Retinal pigment epithelial cell (primary cell): ENCODE results near the gene SLC22A17.

ENCODE experiments used
- DNase-seq: peaks from one replicate; pipeline ENCODE4 v3.0.0-alpha.2; 2010; ENCODE audit warnings: low read depth
- H3K4me3 ChIP-seq: 2 replicates; pipeline ENCODE4 v1.5.1; 2011; ENCODE audit warnings: mild to moderate bottlenecking, low read length, control low read depth, moderate library complexity
- TF ChIP-seq, protein P1 (sequence below): conservative IDR thresholded peaks from 2 replicates; pipeline ENCODE4 v1.5.1; 2011; ENCODE audit warnings: low read depth, low read length, control low read depth, inconsistent platforms

SLC22A17 gene

DNA sequence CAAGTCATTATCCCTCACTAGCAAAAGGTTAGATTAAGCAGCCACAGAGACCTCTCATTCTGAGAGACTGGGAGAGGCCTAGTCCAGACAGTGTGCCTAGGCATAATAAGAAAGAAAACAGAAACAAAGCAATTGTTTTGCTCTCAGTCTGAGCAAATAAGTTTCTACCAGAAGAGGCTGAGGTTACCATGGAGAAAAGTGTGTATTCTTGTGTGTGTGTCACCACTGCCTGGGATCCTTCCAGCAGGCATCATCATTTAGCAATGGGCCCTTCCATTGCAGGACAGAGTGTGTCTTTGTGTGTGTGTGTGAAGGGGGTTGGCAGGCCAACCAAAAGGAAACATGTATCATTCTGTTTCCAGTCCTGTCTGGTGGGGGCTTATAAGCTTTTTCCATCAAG, 8.6 kb upstream of the SLC22A17 start:
- no peak for DNase-seq
- no peak overlapping the region for H3K4me3 ChIP-seq
- TF ChIP-seq, protein P1, sequence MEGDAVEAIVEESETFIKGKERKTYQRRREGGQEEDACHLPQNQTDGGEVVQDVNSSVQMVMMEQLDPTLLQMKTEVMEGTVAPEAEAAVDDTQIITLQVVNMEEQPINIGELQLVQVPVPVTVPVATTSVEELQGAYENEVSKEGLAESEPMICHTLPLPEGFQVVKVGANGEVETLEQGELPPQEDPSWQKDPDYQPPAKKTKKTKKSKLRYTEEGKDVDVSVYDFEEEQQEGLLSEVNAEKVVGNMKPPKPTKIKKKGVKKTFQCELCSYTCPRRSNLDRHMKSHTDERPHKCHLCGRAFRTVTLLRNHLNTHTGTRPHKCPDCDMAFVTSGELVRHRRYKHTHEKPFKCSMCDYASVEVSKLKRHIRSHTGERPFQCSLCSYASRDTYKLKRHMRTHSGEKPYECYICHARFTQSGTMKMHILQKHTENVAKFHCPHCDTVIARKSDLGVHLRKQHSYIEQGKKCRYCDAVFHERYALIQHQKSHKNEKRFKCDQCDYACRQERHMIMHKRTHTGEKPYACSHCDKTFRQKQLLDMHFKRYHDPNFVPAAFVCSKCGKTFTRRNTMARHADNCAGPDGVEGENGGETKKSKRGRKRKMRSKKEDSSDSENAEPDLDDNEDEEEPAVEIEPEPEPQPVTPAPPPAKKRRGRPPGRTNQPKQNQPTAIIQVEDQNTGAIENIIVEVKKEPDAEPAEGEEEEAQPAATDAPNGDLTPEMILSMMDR = no peak

DNA sequence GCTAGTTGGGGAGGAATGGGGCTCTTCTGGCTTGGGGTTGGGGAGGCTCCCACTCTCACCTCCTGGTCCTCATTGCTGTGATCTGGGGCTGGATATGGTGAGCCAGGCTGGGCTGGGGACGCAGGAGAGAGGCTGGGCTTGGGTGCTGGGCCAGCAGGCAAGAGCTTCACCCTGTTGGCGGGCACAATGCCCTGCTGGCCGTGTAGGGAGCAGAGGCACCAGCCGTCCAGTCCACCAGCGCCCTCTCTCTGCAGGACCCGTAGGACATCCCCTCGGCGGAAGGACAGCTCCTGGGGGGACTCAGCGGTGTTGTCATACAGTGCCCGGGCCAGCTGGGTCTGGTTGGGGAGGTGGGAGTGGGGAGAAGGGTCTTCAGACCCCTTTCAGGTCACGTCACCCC, 7.8 kb upstream of the SLC22A17 start:
- H3K4me3 ChIP-seq = no peak overlapping the region
- TF ChIP-seq, protein P1 = no peak
- no peak for DNase-seq

DNA sequence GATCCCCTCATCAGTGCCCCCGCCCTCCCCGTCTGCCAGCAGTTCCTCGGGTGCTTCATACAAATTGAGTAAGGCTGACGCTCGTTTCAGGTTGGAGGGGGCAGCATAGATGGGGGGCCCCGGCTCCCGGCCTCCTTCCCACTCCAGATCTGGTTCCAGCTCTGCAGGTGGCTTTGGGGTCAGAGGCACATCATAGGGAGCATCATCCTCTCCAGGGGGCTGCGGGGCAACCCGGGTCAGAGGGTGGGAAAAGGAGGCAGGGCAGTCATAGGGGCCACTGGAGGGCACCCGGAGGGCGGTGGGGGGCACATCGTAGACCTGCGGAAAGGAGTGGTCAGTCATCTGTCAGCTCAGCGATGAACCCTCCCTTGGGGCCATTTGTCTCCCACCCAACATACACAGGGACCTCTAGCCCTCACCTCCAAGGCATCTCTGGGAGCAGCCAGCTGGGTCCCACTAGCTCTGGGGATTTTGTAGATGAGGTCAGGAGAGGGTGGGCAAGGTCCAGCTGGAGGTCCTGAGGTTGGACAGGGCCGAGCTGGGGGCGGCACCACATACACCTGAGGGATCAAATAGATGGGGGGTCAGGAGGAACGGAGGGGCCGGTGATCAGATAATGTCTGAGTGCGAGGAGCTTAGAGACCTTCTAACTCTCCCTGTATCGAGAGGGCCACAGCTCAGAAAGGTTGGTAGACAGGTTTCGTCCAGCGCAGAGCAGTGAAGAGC, 7.2 kb upstream of the SLC22A17 start:
- no peak overlapping the region for H3K4me3 ChIP-seq
- DNase-seq = no peak
- TF ChIP-seq, protein P1 = no peak

DNA sequence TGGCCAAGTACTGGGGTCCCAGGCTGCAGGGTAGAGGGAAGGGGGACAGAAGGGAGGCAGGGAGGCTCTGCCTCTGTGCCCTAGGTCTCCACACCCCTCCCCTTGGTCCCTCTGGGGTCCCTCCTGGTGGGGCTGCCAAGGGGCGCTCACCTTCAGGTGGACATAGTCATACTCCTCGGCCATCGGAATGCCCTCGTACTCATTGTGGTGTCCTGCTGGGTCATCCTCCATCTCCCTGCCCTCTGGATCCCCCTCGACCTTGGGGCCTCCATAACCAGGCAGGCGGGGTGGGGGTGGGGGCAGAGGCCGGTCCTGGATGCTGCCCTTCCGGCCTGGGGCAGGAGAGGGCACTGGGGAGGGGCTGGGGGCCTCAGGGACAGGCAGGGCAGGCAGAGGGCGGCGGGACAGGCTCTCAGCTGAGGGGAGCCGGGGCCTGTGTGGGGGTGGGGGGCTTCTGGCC, 6.5 kb upstream of the SLC22A17 start:
- no peak for DNase-seq
- TF ChIP-seq, protein P1 = no peak
- no peak overlapping the region for H3K4me3 ChIP-seq

DNA sequence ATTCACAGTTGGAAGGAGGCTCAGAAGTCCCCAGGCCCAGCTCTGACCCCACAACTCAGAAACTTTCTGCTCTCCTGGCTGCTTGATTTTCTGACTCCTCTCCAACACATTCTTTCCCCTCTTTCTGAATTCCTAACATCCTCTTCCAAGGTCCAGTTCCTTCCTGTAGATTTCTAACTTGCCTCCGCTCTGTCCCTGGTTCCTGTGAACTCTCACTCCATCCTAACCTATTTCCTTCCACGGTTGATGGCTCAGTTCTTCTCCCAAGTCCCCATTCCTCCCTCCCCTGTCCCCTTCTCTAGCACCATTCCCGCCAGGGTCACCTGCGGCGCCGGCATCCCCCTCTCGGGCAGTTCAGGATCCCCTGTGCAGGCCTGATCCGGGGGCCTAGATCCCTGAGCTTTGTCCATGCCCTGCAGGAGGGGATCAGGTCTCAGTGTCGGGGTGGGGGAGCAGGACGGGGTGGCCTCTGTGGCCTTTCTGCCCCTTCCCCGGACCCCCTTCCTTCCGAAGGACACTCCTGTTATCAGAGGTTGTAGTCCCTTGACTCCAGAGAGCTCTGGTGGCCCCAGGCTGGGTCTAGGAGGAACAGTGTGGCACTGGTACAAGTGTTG, 6.0 kb upstream of the SLC22A17 start:
- TF ChIP-seq, protein P1 = no peak
- DNase-seq = no peak
- H3K4me3 ChIP-seq = no peak overlapping the region

DNA sequence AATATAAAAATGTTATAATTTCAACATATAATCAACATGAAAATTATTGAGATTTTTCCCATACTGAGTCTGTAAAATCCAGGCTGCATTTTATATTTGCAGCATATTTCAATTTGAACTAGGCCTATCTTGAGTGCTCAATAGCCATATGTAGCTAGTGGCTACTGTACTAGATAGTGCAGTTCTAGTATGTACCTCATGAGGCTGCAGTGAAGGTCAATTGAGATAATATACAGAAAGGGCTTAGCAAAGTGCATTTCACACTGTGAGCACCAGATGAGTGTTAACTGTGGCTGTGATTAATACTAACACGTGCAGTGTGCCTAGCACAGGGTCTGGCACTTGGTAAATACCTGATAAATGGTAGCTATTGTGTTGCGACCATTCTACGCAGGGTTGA, 5.4 kb upstream of the SLC22A17 start:
- no peak for DNase-seq
- H3K4me3 ChIP-seq = no peak overlapping the region

More for the DNA sequence above, 5.4 kb upstream of the SLC22A17 start:
- TF ChIP-seq, protein P1 = no peak
